ENCODE data around the gene CCDC180. TPM values are rescaled to one million over a fixed set of nuclear protein-coding genes. Genes with fewer than 3 reads are reported as not detected.

Gene CCDC180
- total RNA-seq, 2 experiments from 2014 or later, result 4.6 to 5.3 TPM

- ATAC-seq (no peak), DNase-seq (no peak)
- H3K4me3 Mint-ChIP-seq, result no peak overlapping the region
- H3K27me3 Mint-ChIP-seq, result no peaks in the 10 kb centered on the region
- H3K4me1 Mint-ChIP-seq, result no peaks in the 10 kb centered on the region
- no peak overlapping the region for H3K27ac Mint-ChIP-seq
- H3K36me3 Mint-ChIP-seq, result no peaks in the 10 kb centered on the region
- CTCF ChIA-PET, result no interaction called here
- H3K9me3 Mint-ChIP-seq (ENCODE audit: low read depth), result no peaks in the 10 kb centered on the region
Measured at GRCh38 chr9:97354637-97355036, 47.2 kb downstream of the CCDC180 start.

GRCh38 chr9:97357056-97357455 is 49.6 kb downstream of the CCDC180 start:
- Mint-ChIP-seq H3K27ac (no peak overlapping the region), H3K4me1 (no peaks in the 10 kb centered on the region), H3K4me3 (no peak overlapping the region), H3K9me3 (ENCODE audit: low read depth) (no peaks in the 10 kb centered on the region), H3K36me3 (no peaks in the 10 kb centered on the region), H3K27me3 (no peaks in the 10 kb centered on the region)
- CTCF ChIA-PET, result no interaction called here
- DNase-seq (no peak), ATAC-seq (no peak)

Other genes with a start within 250 kb of the CCDC180 start
- gene TDRD7, start 104.4 kb downstream of the CCDC180 start, total RNA-seq, result 10 to 100 TPM; 10.3 to 15.3 TPM
- gene TMOD1, start 194.0 kb downstream of the CCDC180 start, total RNA-seq, result 1 to 10 TPM in 1 of 2 experiments, under 1 TPM in 1; 0.88 to 1.0 TPM